ENCODE results near the gene GPRC5D. TPM values are rescaled to one million over a fixed set of nuclear protein-coding genes. Genes with fewer than 3 reads are reported as not detected.

GPRC5D gene
- polyA plus RNA-seq, 4 donors = 0.30 to 1.2 (median 0.92) TPM

- DNase-seq (ENCODE audit: low read depth in 4 of 4, low spot score in 2 of 4) = no peak
These were observed 10.3 kb downstream of the GPRC5D start for GRCh38 chr12:12941450-12942350.

GRCh38 chr12:12939888-12940287 lies 12.1 kb downstream of the GPRC5D start:
- DNase-seq (ENCODE audit: low read depth in 4 of 4, low spot score in 2 of 4) = no peak

GRCh38 chr12:12938541-12938940 lies 13.4 kb downstream of the GPRC5D start:
- no peak for DNase-seq (ENCODE audit: low read depth in 4 of 4, low spot score in 2 of 4)

DNA sequence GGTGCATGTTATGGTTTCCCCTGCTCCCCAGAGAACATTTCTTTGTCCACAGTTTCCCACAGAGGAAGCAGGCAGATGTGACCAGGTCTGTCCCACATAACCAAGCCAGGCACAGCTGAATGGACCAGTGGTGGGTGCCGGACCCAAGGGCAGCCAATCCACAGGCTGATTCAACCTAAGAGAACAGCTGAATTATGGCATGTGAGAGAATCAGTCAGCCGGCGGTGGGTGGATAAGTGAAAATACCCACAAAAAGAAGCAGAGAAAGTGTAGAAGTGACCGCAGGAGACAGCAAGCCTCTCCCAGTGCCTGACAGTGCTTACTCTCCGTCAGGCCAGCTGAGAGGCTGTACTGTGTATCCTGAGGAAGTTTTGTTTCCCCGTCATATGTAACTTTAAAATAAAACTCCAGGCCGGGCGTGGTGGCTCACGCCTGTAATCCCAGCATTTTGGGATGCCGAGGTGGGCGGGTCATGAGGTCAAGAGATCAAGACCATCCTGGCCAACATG lies 14.9 kb downstream of the GPRC5D start:
- no peak for DNase-seq (ENCODE audit: low read depth in 4 of 4, low spot score in 2 of 4)

DNA sequence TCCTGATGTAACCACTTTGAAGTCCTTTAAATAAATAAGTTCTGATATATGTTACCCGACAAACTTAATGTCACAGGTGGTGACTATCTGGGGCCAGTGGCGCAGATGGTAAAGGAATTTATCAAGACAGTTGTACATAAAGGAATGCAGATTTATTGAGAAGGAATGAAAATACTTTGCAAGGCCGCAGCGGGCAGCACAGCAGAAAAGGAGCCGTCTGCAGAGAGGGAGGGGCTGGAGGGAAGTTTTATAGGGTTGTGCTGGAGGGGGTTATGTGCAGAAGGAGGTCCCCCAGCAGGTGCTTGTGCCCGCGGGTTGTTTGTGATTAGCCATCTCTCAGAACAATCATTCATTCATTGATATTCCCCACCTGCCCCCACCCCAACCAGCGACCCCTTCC lies 17.4 kb downstream of the GPRC5D start:
- DNase-seq (ENCODE audit: low read depth in 4 of 4, low spot score in 2 of 4) = no peak

DNA sequence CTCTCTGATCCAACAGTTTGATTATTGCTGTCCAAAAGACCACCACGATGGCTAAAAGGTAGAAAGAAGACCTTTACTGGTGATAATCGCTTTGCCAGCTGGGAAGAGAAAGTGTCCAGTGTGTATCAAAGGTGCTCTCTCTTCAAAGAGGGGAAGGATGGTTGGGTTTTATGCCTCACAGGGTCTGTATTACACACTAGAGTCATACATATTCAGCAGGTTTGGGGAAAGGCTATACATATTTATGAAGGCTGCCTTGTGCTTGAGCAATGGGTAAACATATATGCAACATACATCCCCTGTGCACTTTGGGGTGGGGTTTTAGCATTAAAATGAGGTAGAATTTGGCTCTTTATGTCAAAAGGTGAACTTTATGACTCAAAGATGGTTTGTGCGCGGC lies 18.2 kb downstream of the GPRC5D start:
- DNase-seq (ENCODE audit: low read depth in 4 of 4, low spot score in 2 of 4) = no peak

DNA sequence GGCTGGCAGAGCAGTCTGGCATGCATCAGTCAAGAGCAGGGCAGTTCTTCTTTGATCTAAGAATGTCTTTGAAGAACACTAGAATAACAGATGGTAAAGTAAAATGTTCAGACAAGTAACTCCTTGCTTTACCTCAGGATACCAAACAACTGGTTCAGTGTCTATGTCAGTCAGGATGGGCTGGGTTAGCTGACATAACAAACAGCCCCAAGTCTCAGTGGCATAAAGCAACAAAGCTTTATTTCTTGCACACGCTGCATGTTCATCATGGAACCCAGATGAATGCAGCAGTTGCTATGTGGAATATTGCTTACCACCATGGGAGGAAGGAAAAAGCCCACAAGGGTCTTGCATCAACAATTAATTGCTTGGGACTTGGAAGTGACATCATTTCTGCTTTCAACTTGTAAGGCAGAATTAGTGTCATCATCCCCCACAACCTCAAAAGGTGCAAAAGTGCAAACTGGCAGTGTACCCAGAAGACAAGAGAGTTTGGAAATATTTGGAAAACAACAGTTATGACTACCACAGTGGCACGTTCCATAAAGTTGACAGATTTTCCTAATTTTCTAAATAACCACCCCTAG lies 21.2 kb downstream of the GPRC5D start:
- DNase-seq (ENCODE audit: low read depth in 4 of 4, low spot score in 2 of 4) = no peak

DNA sequence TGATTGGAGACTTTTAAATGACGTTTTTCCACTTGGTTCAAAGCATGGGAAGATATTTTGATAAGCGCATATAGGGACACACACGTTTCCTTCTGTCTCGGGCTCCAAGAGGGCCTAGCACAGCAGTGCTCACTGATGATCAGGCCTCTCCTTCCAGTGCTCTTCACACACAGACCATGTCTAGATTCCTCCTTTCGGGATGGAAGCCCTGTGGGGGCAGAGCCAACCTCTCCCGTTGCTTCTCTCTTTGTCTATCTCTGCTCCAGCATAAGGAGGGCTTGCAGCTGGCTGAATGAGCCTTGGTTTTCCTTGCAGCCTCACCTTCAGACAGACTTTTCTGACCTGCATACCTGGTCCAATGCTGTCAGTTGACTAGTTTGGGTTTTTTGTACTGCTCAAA lies 22.3 kb downstream of the GPRC5D start:
- no peak for DNase-seq (ENCODE audit: low read depth in 4 of 4, low spot score in 2 of 4)

GRCh38 chr12:12927211-12928079 lies 24.5 kb downstream of the GPRC5D start:
- peak in 1 of 4 donors; percentile 63 for DNase-seq (ENCODE audit: low read depth in 4 of 4, low spot score in 2 of 4)

DNA sequence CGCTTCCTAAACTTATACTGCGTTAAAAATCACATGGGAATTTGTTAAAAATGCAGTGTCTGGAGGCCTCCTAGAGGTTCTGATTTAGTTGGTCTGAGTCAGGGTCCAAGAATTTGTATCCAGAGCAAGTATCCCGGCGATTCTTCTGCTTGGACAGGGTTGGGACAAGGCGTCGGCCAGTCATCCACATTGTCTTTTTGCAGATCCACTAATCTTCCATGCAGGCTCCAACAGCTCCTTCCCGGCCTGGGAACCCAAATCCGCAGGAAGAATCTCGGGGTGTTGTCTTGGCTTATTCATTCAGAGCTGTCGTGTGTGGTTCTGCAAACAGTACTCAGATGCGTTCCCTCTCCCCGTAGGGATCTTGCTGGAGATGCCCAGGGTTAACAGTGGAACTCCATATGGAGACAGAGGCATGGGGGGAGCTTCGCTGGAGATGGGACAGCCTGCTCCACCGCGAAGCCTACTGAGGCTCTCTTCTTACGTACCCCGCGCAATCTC lies 25.3 kb downstream of the GPRC5D start:
- no peak for DNase-seq (ENCODE audit: low read depth in 4 of 4, low spot score in 2 of 4)

DNA sequence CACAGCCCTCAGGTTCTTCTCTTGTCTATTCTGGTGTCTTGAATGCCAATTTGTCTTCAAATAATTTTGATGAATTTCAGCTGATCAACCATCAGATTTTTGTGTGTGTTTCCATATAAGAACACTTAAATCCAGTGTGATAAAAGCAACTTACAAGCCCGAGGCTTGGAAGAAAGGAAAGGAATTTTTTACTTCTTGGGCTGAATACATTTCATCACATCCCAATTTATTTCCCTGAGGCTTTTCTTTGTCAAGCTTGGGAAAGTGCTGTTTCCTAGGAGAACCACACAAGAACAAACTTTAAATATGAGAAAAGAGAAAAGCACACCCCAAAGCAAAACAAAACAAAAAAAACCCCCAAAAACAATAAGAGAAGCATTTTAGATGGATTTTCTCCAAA lies 26.6 kb downstream of the GPRC5D start:
- DNase-seq (ENCODE audit: low read depth in 4 of 4, low spot score in 2 of 4) = no peak

DNA sequence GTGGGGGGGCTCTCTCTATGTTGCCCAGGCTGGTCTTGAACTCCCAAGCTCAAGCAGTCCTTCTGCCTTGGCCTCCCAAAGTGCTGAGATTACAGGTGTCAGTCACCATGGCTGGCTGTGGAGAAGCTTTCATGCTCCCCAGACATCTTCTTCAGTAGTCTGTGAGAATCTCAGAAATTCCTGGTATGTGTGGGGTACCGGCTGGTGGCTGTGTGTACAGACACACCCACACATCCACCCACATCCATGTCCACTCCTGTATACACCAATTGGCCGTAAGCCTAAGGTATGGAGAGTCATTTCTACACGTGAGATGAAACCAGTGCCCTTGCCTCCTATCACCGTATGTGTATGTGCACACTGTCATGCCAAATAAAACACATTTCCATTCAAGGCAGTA lies 27.8 kb downstream of the GPRC5D start:
- no peak for DNase-seq (ENCODE audit: low read depth in 4 of 4, low spot score in 2 of 4)

DNA sequence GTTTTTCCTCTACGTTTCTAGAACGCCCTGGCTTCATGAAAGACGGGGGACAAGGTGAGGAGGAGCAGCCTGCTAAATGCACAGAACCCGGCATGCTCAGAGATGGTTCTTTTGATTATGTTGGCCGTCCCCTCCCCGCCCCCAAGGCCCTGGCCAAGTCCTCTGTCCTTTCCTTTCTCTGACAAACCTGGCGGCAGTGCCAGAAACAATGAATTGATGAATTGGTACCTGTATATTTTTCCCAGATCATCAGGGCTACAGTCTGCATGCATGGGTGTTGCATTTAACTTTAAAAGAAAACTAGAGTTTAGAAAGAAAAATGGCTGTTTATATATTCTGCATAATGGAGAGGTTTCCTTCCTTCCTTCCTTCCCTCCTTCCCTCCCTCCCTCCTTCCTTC lies 29.0 kb downstream of the GPRC5D start:
- DNase-seq (ENCODE audit: low read depth in 4 of 4, low spot score in 2 of 4) = no peak

- DNase-seq (ENCODE audit: low read depth in 4 of 4, low spot score in 2 of 4) = no peak
These were observed 29.8 kb downstream of the GPRC5D start for GRCh38 chr12:12922191-12922616.

DNA sequence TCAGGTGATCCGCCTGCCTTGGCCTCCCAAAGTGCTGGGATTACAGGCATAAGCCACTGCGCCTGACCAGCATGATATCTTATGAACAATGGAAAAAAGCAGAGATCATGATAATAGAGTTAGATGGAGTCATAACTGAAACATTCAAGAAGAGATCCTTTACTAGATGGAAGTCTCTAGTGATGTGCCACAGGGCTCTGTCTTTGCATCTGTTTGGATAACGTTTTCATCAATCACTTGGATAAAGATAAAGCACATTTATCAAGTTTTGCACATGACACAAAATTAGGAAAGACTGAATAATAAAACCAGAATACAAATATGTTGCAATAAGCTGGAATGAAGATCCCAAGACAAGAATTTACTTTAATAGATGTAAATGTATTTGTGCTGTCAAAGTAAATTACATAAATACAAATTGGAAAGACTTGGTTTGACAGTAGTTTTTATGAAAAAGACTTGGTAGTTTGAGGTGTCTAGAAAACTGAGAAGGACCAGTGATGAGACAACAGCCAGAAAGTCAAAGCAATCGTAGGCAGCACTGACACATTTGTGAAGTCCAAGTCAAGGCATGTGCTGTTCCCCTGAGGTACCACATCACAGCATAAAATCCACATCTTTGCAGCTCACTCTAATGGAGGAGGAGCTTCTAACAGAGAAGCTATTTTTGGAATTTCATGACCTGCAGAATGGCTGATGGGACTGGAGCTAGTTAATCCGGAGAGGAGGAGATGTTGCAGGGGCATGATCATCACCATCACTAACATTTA lies 32.1 kb downstream of the GPRC5D start:
- no peak for DNase-seq (ENCODE audit: low read depth in 4 of 4, low spot score in 2 of 4)

GRCh38 chr12:12918781-12919389 lies 33.1 kb downstream of the GPRC5D start:
- no peak for DNase-seq (ENCODE audit: low read depth in 4 of 4, low spot score in 2 of 4)

GRCh38 chr12:12917517-12917916 lies 34.5 kb downstream of the GPRC5D start:
- DNase-seq (ENCODE audit: low read depth in 4 of 4, low spot score in 2 of 4) = no peak

DNA sequence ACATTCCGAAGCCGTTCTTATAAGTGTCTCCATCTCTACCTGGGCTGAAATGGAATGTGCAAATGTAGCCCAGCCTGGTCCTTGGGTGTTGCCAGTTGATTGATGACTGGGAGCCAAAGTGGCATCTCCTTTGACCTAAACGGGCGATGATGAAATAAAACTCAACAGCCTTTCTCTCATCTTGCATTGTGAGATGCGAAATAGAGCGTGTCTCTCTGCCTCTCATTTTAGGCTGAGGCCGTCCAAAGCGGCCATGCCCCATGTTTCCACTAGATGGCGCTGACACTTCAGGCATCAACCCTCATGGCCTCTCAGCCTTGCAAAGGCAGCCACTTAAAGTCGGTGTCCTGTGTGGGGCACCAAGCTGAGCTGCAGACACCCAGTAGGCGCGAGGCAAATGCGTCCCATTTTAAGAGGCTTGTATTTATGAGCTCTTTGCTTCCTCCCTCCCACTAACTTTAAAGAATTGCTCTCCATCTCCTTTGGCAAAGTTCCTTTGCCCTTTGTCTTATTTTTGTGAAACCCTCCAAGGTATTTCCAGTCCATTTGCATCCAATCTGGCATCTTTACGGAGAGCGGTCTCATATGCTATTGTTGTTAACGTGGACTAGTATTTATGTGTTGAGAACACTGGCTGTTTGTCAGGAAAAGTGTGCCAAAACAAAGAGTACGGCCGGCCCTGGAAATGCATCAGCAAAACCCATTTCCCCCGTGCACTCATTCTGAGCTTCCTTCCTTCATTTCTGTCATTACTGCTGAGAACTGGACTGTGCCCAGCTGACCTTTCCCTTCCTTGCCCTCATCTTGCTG lies 35.6 kb downstream of the GPRC5D start:
- DNase-seq (ENCODE audit: low read depth in 4 of 4, low spot score in 2 of 4) = peak; percentile 66 to 83 (median 76)

DNA sequence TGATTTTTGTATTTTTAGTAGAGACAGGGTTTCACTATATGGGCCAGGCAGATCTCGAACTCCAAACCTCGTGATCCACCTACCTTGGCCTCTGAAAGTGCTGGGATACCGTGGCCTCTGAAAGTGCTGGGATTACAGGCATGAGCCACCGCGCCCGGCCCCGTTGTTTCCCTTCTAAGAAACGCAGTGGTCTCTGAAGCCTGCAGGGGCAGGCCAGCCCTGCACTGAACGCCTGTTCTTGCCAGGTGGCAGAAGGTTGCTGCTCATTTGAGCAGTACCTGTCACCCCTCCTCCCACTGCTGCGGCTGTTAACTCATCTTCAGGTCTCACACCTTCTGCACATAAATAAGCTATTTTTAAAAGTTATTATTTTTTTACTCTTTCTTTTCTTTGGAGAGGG lies 36.3 kb downstream of the GPRC5D start:
- no peak for DNase-seq (ENCODE audit: low read depth in 4 of 4, low spot score in 2 of 4)
